ENCODE data around the gene CHRNB4.

CHRNB4 gene

GRCh38 chr15:78624651-78625590, 16.1 kb downstream of the CHRNB4 start:
- TF ChIP-seq JUND (IDR thresholded peaks at IDR 0.05; ENCODE audit: low read depth) = no peak
- DNase-seq (ENCODE audit: low read depth in 1 of 2, low spot score in 1 of 2) = no peak
- in situ Hi-C loops (cut with HindIII; ENCODE audit: low pct_unique_long_range_greater_than_20kb, low sequenced_read_pairs) = no loop called here

GRCh38 chr15:78623786-78624497, 17.1 kb downstream of the CHRNB4 start:
- DNase-seq (ENCODE audit: low read depth in 1 of 2, low spot score in 1 of 2) = no peak
- in situ Hi-C loops (cut with HindIII; ENCODE audit: low pct_unique_long_range_greater_than_20kb, low sequenced_read_pairs) = no loop called here
- no peak for TF ChIP-seq JUND (IDR thresholded peaks at IDR 0.05; ENCODE audit: low read depth)

- no peak for DNase-seq (ENCODE audit: low read depth in 1 of 2, low spot score in 1 of 2)
- no peak for TF ChIP-seq JUND (IDR thresholded peaks at IDR 0.05; ENCODE audit: low read depth)
- in situ Hi-C loops (cut with HindIII; ENCODE audit: low pct_unique_long_range_greater_than_20kb, low sequenced_read_pairs) = no loop called here
These were observed 19.1 kb downstream of the CHRNB4 start for GRCh38 chr15:78621810-78622402.

GRCh38 chr15:78620527-78621421, 20.2 kb downstream of the CHRNB4 start, which contains the start of gene CHRNA3:
Gene CHRNA3 (minus strand): TSS chr15:78620996. CDS start chr15:78620794, 202 bp downstream.
- no peak for TF ChIP-seq JUND (IDR thresholded peaks at IDR 0.05; ENCODE audit: low read depth)
- peak in 1 of 2 experiments; percentile 43 for DNase-seq (ENCODE audit: low read depth in 1 of 2, low spot score in 1 of 2)
- in situ Hi-C loops (cut with HindIII; ENCODE audit: low pct_unique_long_range_greater_than_20kb, low sequenced_read_pairs) = no loop called here

- no peak for TF ChIP-seq JUND (IDR thresholded peaks at IDR 0.05; ENCODE audit: low read depth)
- no peak for DNase-seq (ENCODE audit: low read depth in 1 of 2, low spot score in 1 of 2)
- in situ Hi-C loops (cut with HindIII; ENCODE audit: low pct_unique_long_range_greater_than_20kb, low sequenced_read_pairs) = no loop called here
These were observed 20.9 kb downstream of the CHRNB4 start for GRCh38 chr15:78620021-78620526.

- in situ Hi-C loops (cut with HindIII; ENCODE audit: low pct_unique_long_range_greater_than_20kb, low sequenced_read_pairs) = no loop called here
- DNase-seq (ENCODE audit: low read depth in 1 of 2, low spot score in 1 of 2) = no peak
- no peak for TF ChIP-seq JUND (IDR thresholded peaks at IDR 0.05; ENCODE audit: low read depth)
These were observed 21.7 kb downstream of the CHRNB4 start for GRCh38 chr15:78619022-78619950.

GRCh38 chr15:78618490-78618934, 22.5 kb downstream of the CHRNB4 start:
- in situ Hi-C loops (cut with HindIII; ENCODE audit: low pct_unique_long_range_greater_than_20kb, low sequenced_read_pairs) = no loop called here
- no peak for TF ChIP-seq JUND (IDR thresholded peaks at IDR 0.05; ENCODE audit: low read depth)
- DNase-seq (ENCODE audit: low read depth in 1 of 2, low spot score in 1 of 2) = peak; percentile 88 to 93

- TF ChIP-seq JUND (IDR thresholded peaks at IDR 0.05; ENCODE audit: low read depth) = no peak
- DNase-seq (ENCODE audit: low read depth in 1 of 2, low spot score in 1 of 2) = no peak
- in situ Hi-C loops (cut with HindIII; ENCODE audit: low pct_unique_long_range_greater_than_20kb, low sequenced_read_pairs) = no loop called here
These were observed 22.9 kb downstream of the CHRNB4 start for GRCh38 chr15:78618064-78618463.

GRCh38 chr15:78617516-78617915, 23.5 kb downstream of the CHRNB4 start:
- no peak for TF ChIP-seq JUND (IDR thresholded peaks at IDR 0.05; ENCODE audit: low read depth)
- in situ Hi-C loops (cut with HindIII; ENCODE audit: low pct_unique_long_range_greater_than_20kb, low sequenced_read_pairs) = no loop called here
- DNase-seq (ENCODE audit: low read depth in 1 of 2, low spot score in 1 of 2) = no peak

GRCh38 chr15:78617076-78617475, 23.9 kb downstream of the CHRNB4 start:
- DNase-seq (ENCODE audit: low read depth in 1 of 2, low spot score in 1 of 2) = no peak
- no peak for TF ChIP-seq JUND (IDR thresholded peaks at IDR 0.05; ENCODE audit: low read depth)
- in situ Hi-C loops (cut with HindIII; ENCODE audit: low pct_unique_long_range_greater_than_20kb, low sequenced_read_pairs) = no loop called here

- TF ChIP-seq JUND (IDR thresholded peaks at IDR 0.05; ENCODE audit: low read depth) = no peak
- DNase-seq (ENCODE audit: low read depth in 1 of 2, low spot score in 1 of 2) = no peak
- in situ Hi-C loops (cut with HindIII; ENCODE audit: low pct_unique_long_range_greater_than_20kb, low sequenced_read_pairs) = no loop called here
These were observed 24.5 kb downstream of the CHRNB4 start for GRCh38 chr15:78616506-78616905.
